Breast epithelium (tissue), 3 donors: ENCODE results near the gene PLD4.

Source experiments
- POLR2A ChIP-seq: fragments of 450-650 bp; IDR thresholded peaks from one replicate; pipeline ENCODE4 v1.6.1; 2016; ENCODE audit warnings: antibody characterized with exemption, mild to moderate bottlenecking, moderate library complexity
- POLR2AphosphoS5 ChIP-seq, 3 donors: sonication (generic); formaldehyde crosslinking; IDR thresholded peaks; one replicate each; pipeline ENCODE4 v1.6.1; 2017; ENCODE audit warnings: antibody characterized with exemption in 3 of 3
- TF ChIP-seq, protein P1 (sequence below), 3 donors: fragments of 450-650 bp; IDR thresholded peaks; one replicate each; pipeline ENCODE4 v1.5.1; 2016 to 2017; ENCODE audit warnings: antibody characterized with exemption in 3 of 3, mild to moderate bottlenecking in 3 of 3, moderate library complexity in 3 of 3

DNA sequence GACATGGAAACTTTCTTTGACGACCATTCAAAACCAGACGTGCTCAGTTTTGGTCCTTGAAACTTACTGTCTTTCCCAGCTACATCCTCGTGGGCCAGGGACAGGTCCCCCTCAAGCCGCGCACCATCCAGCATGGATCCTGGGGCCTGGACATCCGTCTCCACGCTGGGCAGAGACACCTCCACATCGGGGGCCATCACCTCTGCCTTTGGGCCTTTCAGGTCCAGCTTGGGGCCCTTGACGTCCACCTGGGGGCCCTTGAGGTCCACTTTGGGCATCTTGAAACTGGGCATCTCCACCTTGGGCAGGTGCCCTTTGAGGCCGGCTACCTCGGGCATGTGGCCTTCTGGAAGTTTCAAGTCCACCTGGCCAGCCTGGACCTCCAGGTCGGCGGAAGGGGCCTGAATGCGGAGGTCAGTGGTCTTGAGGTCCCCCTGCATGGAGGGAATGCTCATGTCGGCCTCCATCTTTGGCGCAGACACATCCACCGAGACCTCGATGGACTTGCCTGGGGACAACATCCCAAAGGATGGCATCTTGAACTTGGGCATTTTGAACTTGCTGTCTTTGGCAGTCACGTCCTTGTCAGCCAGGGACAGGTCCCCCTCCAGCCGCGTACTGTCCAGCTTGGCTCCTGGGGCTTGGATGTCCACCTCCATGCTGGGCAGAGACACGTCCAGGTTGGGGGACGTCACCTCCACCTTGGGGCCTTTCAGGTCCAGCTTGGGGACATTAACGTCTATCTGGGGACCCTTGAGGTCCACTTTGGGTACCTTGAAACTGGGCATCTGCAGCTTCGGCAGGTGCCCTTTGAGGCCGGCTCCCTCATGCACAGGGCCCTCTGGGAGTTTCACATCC, 17.1 kb downstream of the PLD4 start:
- TF ChIP-seq, protein P1, sequence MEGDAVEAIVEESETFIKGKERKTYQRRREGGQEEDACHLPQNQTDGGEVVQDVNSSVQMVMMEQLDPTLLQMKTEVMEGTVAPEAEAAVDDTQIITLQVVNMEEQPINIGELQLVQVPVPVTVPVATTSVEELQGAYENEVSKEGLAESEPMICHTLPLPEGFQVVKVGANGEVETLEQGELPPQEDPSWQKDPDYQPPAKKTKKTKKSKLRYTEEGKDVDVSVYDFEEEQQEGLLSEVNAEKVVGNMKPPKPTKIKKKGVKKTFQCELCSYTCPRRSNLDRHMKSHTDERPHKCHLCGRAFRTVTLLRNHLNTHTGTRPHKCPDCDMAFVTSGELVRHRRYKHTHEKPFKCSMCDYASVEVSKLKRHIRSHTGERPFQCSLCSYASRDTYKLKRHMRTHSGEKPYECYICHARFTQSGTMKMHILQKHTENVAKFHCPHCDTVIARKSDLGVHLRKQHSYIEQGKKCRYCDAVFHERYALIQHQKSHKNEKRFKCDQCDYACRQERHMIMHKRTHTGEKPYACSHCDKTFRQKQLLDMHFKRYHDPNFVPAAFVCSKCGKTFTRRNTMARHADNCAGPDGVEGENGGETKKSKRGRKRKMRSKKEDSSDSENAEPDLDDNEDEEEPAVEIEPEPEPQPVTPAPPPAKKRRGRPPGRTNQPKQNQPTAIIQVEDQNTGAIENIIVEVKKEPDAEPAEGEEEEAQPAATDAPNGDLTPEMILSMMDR (IDR thresholded peaks at IDR 0.05): no peak
- TF ChIP-seq POLR2A (no peak), POLR2AphosphoS5 (IDR thresholded peaks at IDR 0.05) (no peak)
